Left lobe of liver (tissue), 2 donors: ENCODE results near the gene SARM1. TPM values are rescaled to one million over a fixed set of nuclear protein-coding genes. Genes with fewer than 3 reads are reported as not detected.
"Not testable (repeated sequence)": the region's sequence is repeated elsewhere in the genome, so short reads cannot be mapped to it uniquely, and the experiment has no call there.

ENCODE experiments used
- ATAC-seq: fragments of 200-7000 bp; cut with Tn5 transposase; one replicate; pipeline ENCODE4 v1.9.1; 2020; ENCODE audit warnings: mild to moderate bottlenecking, moderate library complexity
- DNase-seq: peaks from one replicate; pipeline ENCODE4 v3.0.0-alpha.2; 2020; ENCODE audit warnings: low spot score
- total RNA-seq: library from RNA; stranded (reverse); gene quantifications from one replicate; pipeline ENCODE4 v1.2.1, GENCODE V29; 2021
- donor health status: DM: no; HTN: no; CAD: no; lungs with moderate emphysema.
- donor health status: DM: no; HTN: yes; CAD: no.

Gene SARM1
- total RNA-seq, 1 donor from 2014 or later = 5.8 TPM

DNA sequence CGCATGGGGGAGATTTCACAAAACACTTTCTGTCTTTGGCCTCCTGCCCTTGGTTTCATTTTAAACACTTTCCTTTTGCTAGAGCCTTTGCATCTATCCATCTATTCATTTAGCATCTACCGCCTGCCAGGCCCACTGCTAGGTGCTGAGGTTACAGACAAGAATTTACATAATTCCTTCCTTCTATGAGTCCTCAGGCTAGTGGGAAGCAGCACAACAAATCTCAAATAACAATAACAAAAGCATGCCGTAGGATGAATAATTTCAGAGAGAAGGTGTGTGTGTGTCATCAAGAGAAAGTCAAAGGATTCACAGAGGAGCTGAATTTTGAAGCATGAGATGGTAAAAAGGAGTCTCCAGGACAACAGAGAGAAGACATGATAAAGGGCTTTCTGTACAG lies 40.6 kb downstream of the SARM1 start:
- DNase-seq (no peak), ATAC-seq (no peak)

DNA sequence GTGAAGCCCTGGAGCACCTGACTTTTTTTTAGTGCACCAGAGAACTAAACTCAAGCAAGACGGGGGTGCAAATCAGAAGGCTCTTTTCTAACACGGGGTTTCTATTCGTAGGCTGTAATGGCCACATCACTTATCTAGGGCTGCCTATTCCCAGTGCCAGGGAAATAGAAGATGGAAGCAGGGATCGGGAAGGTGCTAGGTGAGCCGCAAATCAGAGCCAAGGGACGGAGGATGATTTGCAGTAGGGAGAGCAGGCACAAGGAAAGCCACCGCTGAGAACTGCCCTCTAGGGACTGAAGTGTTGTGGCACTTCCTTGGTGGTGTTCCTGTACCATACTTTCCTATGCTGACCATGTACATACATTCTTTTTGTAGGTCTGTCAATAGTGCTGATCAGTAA lies 42.3 kb downstream of the SARM1 start:
- ATAC-seq (no peak), DNase-seq (no peak)

DNA sequence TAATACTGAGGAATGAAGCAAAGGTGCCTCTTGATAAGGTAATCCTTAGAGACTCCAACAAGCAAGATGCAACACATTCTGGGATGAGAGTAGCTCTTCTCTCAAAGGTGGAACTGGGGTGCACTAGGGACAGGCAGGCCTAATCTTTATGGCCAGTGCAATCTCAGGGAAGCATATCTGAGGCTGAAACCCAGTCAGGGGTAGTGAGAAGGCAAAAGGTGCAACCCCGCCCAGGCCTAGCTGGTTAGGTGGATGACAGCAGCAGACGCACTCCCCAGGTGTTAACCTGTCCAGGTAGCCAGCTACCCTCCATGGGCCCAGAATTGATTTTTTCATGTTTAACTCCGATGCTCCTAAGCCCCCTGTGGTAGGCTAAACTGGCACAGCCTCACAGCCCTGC lies 44.4 kb downstream of the SARM1 start:
- DNase-seq = no peak
- ATAC-seq = no peak

DNA sequence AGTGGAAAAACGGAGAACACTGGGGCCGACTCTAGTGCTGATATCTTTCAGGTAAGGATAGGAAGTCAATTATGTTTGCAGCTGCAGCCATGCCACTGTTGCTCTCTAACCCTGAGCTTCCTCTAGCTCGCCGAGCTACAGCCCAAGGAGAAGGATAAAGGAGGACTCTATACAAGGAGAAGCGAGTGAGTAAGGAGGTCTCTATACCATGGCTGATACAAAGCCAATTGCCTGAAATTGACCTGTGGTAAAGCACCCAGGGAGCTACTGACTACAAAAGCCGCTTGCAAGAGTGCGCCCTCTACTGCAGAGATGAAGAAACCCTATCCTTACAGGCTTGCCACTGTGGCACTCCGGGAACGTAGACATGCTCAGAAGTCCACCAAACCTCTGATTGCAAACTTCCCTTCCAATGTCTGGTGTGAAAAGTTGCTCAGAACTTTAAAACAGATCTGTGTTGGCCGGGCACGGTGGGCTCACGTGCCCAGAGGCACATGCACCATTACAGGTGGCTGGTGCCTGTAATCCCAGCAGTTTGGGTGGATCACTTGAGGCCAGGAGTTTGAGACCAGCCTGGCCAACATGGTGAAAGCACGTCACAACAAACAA lies 45.3 kb downstream of the SARM1 start:
- DNase-seq (peak; percentile 71), ATAC-seq (peak; percentile 99)

DNA sequence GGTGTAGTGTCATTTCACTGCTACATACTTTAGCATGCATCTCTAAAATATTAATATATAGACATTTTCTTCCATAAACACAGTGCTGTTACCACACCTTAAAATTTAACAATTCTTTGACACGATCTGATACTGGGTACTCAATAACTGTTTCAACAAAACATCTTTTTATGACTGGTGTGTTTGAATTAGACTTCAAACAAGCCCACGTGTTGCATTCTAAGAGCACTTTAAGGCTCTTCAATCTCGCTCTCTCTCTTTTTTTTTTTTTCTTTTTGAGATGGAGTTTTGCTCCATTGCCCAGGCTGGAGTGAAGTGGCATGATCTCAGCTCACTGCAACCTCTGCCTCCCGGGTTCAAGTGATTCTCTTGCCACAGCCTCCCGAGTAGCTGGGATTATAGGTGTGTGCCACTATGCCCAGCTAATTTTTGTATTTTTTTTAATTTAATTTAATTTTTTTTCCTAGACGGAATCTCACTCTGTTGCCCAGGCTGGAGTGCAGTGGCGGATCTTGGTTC lies 50.4 kb downstream of the SARM1 start:
- ATAC-seq = no peak
- DNase-seq = no peak

DNA sequence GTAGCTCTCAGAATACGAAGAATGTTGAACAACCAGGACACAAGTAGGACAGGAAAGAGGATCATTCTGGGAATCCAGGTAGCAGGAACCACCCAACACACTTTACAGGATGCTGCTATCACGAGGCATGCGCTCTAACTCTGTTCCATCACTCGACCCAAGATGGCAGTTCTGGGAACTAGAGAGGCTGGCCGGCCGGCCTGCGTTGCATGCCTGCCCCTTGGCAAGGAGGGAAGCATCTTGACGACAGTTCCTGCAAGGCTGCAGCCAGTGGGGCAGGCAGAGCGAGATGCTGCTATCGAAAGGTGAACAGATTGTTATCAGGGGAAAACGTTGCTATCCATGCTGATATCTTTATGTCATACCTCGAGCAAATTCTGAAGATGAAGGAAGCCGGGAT lies 53.7 kb downstream of the SARM1 start:
- ATAC-seq (no peak), DNase-seq (no peak)

DNA sequence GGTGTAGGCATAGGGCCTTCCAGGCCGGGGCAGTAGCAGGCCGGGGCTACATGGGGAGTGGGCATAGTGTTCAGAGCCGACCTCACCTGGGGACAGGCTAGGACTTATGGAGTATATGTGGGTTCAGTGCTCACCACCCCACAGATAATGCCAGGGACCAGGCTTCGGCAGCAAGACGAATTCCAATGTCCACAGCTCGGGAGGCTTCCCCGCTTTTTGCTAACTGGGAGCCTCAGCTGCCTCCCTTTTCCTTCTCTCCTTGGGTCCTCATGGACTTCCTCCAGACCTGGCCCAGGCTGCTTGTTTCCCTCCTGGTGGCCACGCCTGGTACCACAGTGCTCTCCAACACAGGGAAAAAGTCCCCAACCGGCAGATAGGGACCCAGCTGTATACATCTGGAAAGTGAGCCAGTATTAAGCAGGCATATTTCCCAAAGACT lies 54.6 kb downstream of the SARM1 start:
- DNase-seq (no peak), ATAC-seq (peak; percentile 32)

DNA sequence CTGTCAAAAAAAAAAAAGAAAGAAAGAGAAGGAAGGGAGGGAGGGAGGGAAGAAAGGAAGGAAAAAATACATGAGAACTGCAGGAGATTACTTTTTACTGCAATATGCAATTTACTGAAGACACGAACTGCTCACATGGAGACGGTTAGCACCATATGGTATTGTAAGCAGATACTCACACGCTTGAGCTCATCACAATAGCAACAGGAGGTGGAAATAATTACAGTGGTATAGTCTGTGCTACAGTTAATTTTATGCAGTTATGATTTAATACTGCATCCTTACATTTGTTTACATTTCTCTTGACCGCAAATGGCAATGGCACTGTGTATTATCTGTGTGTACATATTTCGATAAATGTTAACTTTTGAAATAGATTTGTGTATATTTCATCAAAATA lies 55.9 kb downstream of the SARM1 start:
- DNase-seq (no peak), ATAC-seq (no peak)

DNA sequence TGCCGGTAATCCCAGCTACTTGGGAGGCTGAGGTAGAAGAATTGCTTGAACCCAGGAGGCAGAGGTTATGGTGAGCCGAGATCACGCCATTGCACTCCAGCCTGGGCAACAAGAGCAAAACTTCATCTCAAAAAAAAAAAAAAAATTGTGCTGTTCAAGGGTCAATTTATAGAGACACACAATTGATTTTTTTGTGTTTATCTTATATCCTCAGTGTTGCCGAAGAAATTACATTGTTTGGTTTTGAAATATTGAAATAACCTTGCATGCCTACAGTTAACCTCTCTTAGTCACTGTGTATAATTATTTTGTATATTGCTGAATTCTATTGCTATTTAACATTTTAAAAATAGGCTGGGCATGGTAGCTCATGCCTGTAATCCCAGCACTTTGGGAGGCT lies 56.5 kb downstream of the SARM1 start:
- not testable (repeated sequence) for DNase-seq, ATAC-seq

DNA sequence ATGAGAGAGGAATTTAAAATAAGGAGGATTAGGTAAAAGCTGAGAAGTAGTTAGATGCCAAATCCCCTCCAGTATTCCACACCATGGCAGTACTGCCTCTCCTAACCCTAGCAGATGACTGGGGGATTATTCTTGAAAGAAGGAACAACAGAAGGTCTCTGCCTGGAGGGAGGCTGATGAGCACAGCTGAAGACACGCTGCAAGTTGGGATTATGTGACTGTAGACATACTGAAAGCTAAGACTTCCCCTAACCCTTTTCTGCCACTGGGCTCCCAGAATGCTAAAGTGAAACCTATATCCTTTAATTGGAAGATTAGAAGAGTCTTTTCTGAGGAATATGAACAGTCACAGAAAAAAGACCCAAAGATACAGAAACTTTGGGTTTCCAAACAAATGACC lies 62.2 kb downstream of the SARM1 start:
- DNase-seq = no peak

DNA sequence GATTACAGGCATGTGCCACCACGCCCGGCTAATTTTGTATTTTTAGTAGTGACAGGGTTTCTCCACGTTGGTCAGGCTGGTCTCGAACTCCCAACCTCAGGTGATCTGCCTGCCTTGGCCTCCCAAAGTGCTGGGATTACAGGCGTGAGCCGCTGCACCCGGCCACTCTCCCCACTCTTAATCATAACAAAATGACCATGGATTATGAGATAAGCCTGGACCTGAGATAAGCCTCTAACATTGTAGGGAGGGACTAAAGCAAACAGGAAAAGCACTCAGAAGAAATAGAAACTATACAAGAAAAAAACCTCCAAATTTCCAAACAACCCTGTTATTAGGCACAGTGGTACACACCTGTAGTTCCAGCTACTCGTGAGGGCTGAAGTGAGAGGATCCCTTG lies 62.8 kb downstream of the SARM1 start:
- ATAC-seq, DNase-seq: not testable (repeated sequence)

More for the DNA sequence above, 62.2 kb downstream of the SARM1 start:
- ATAC-seq = no peak

DNA sequence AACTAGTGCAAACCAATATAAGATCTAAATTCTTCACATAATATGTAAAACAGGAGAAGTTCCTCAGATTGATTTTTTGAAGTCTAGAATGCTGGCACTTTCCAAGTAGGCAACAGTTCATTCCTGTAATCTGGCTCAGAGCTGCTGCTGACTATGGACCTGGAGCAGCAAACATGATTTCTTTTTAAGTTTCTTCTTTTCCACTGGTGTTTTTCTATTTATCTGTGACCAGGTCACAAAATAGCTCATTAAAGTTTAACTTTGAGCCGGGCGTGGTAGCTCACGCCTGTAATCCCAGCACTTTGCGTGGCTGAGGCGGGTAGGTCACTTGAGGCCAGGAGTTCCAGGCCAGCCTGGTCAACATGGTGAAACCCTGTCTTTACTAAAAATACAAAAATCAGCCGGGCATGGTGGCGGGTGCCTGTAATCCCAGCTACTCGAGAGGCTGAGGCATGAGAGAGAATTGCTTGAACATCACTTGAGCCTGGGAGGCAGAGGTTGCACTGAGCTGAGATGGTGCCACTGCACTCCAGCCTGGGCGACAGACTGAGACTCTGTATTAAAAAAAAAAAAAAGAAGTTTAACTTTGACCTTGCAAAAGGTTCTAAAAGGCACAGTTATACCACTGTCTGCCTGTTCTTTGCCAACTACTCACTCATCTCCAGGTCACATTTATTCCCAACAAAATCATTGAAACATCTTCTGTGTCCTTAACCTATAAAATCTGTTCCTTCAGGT lies 72.6 kb downstream of the SARM1 start:
- DNase-seq (peak; percentile 77), ATAC-seq (peak; percentile 89)

DNA sequence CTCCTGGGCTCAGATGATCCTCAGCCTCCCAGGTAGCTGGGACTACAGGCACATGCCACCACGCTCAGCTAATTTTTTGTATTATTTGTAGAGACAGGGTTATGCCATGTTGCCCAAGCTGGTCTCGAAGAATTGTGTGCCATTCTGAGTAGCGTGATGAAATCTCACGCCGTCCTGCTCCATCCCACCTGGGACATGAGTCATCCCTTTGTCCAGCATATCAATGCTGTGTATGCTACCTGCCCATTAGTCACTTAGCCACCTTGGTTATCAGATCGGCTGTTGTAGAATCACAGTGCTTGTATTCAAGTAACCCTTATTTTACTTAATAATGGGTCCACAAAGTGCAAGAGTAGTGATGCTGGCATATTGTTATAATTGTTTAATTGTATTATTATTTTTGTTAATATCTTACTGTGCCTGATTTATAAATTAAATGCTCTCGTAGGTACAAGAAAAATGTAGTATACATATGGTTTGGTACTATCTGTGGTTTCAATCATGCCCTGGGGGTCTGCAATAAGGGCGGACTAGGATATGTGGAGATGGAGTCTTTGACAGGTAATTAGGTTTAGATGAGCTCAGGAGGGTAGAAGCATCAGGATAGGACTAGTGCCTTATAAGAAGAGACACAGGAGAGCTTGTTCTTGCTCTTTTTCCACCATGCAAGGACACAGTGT lies 75.4 kb downstream of the SARM1 start:
- DNase-seq (no peak), ATAC-seq (no peak)

DNA sequence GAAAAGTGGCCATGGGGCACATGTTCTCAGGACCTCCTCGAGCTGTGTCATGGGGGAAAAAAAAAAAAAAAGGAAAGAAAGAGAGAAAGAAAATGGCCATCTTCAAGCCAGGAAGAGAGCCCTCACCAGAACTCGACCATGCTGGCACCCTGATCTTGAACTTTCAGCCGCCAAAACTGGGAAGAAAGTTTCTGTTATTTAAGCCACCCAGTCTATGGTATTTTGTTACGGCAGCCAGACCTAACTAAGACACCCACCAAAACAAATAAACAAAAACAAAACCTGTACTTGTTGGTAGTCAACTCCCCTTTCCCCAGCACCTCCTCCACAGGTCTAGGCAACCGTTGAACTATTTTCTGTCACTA lies 75.9 kb downstream of the SARM1 start:
- ATAC-seq (no peak), DNase-seq (no peak)

DNA sequence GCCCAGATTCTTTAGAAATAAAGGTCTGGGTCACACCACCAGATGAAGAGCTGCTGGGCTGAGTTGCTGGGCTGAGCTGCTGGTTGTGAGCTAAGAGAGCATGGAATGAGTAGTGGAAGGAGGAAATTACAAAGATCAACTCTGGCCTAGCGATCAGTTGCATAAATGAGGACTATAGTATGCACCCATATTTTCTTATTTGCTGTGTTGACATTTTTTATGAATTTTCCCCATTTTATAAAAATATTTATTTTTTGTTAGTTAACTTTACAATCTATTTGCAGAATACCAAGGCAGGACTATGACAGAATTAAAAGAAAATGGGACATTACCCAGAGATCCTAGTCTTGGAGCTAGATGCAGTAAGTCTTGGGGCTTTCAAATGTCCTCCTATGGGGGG lies 78.4 kb downstream of the SARM1 start:
- no peak for ATAC-seq
- no peak for DNase-seq

Other genes with a start within 250 kb of the SARM1 start
- gene TMEM97, start 52.5 kb upstream of the SARM1 start, total RNA-seq = 29.6 TPM
- gene IFT20, start 36.2 kb upstream of the SARM1 start, total RNA-seq = 24.2 TPM
- 28.8 TPM for gene TNFAIP1, start 35.9 kb upstream of the SARM1 start, total RNA-seq
- gene POLDIP2, start 14.2 kb upstream of the SARM1 start, total RNA-seq = 119 TPM
- gene SEBOX, start 6.5 kb upstream of the SARM1 start, total RNA-seq = not detected
- gene VTN, start 1.4 kb upstream of the SARM1 start, total RNA-seq = 3,241 TPM
- gene SLC46A1, start 34.5 kb downstream of the SARM1 start, total RNA-seq = 46.2 TPM
- 0.55 TPM for gene SLC13A2, start 102.0 kb downstream of the SARM1 start, total RNA-seq
- not detected for gene FOXN1, start 134.7 kb downstream of the SARM1 start, total RNA-seq
- gene UNC119, start 180.9 kb downstream of the SARM1 start, total RNA-seq = 14.3 TPM
- 10.1 TPM for gene PIGS, start 199.8 kb downstream of the SARM1 start, total RNA-seq
- 46.8 TPM for gene ALDOC, start 205.2 kb downstream of the SARM1 start, total RNA-seq
- gene SPAG5, start 227.3 kb downstream of the SARM1 start, total RNA-seq = 8.8 TPM
- 4.0 TPM for gene RSKR, start 242.5 kb downstream of the SARM1 start, total RNA-seq